GM12891 (cell line): ENCODE results near the gene RPL36AL.

Experiments
- PAX5 ChIP-seq: IDR thresholded peaks from 2 replicates; pipeline ENCODE4 v1.6.1; 2011; ENCODE audit warnings: low read length, moderate library complexity, mild to moderate bottlenecking; ENCODE audit not compliant: insufficient read depth, severe bottlenecking
- POLR2A ChIP-seq: IDR thresholded peaks from 2 replicates; pipeline ENCODE4 v1.6.1; 2011; ENCODE audit warnings: low read depth, low read length, control low read depth
- POLR2AphosphoS5 ChIP-seq: IDR thresholded peaks from 2 replicates; pipeline ENCODE4 v1.6.1; 2011; ENCODE audit warnings: low read depth, low read length, control low read depth
- POU2F2 ChIP-seq: IDR thresholded peaks from 2 replicates; pipeline ENCODE4 v1.6.1; 2011; ENCODE audit warnings: low read depth, mild to moderate bottlenecking, control low read depth, low read length, moderate library complexity
- SPI1 ChIP-seq: IDR thresholded peaks from 2 replicates; pipeline ENCODE4 v1.6.1; 2011; ENCODE audit warnings: low read depth, low read length, control low read depth
- TAF1 ChIP-seq: IDR thresholded peaks from 2 replicates; pipeline ENCODE4 v1.6.1; 2011; ENCODE audit warnings: low read depth, low read length, control low read depth

DNA sequence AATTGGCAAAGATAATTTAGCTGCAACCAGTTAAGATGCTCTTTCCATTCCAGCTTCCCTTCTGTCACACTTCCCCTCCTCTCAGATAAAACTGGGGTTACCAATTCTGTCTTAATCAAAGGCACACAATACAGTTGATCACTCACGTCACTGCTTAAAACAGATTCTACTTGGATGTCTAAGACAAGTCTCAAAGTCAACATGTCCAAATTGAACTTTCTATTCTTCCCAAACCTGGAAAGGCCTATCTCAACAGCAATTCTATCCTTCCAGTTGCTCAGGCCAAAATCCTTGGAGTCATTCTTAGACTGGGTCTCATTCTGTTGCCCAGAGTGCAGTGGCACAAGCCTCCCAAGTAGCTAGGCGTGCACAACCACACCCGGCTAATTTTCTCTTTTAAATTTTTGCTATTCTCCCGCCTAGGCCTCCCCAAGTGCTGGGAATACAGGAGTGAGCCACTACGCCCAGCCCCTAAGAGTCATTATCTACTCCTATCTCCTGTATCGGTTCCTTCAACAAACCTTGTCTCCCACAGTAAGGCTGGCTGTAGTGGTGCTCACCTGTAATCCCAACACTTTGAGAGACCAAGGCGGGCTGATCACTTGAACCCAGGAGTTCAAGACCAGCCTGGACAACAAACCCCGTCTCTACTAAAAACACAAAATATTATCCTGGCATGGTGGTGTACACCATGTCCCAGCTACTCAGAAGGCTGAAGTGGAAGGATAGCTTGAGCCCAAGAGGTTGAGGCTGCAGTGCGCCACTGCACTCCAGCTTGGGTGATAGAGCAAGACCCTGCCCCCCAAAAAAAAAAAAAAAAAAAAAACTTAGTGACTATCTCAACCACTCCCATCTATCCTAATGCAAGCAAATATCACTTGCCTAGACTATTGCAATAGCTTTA is 39.0 kb downstream of the RPL36AL start:
- TF ChIP-seq POLR2A (peak; percentile 36; the same call in 1 of the 2 replicates), TAF1 (no peak), POLR2AphosphoS5 (0 out of 2 replicates have a peak, but pooled peaks have one; percentile 50), PAX5 (no peak), SPI1 (no peak), POU2F2 (no peak)
